Trophoblast cell (in vitro differentiated cells and primary cell): ENCODE measurements around the gene SGCD.

Source experiments
- DNase-seq, 2 donors: peaks; one replicate each; pipeline ENCODE4 v3.0.0-alpha.2; 2016
- H2AFZ ChIP-seq: 2 replicates; pipeline ENCODE4 v1.6.1; 2013; ENCODE audit warnings: low read length, moderate library complexity, mild to moderate bottlenecking; ENCODE audit not compliant: insufficient read depth, poor library complexity
- H2AK5ac ChIP-seq: 2 replicates; pipeline ENCODE4 v1.6.1; 2013; ENCODE audit warnings: mild to moderate bottlenecking, low read length
- H2BK120ac ChIP-seq: 2 replicates; pipeline ENCODE4 v1.6.1; 2013; ENCODE audit warnings: low read length, mild to moderate bottlenecking, moderate library complexity; ENCODE audit not compliant: insufficient read depth, poor library complexity
- H2BK12ac ChIP-seq: 2 replicates; pipeline ENCODE4 v1.6.1; 2013; ENCODE audit warnings: mild to moderate bottlenecking, low read length, moderate library complexity
- H2BK5ac ChIP-seq: 2 replicates; pipeline ENCODE4 v1.6.1; 2013; ENCODE audit warnings: low read length, low read depth, moderate library complexity, mild to moderate bottlenecking; ENCODE audit not compliant: poor library complexity
- H3K14ac ChIP-seq: 2 replicates; pipeline ENCODE4 v1.6.1; 2013; ENCODE audit warnings: mild to moderate bottlenecking, low read length
- H3K18ac ChIP-seq: 2 replicates; pipeline ENCODE4 v1.6.1; 2013; ENCODE audit warnings: mild to moderate bottlenecking, low read length
- H3K23ac ChIP-seq: 2 replicates; pipeline ENCODE4 v1.6.1; 2013; ENCODE audit warnings: low read length
- H3K27ac ChIP-seq: 2 replicates; pipeline ENCODE4 v1.5.1; 2013; ENCODE audit warnings: low read depth, mild to moderate bottlenecking, inconsistent platforms, low read length, moderate library complexity
- H3K27me3 ChIP-seq: 2 replicates; pipeline ENCODE4 v1.6.1; 2013; ENCODE audit warnings: inconsistent platforms, mild to moderate bottlenecking, low read length, moderate library complexity; ENCODE audit not compliant: insufficient read depth
- H3K36me3 ChIP-seq, 2 experiments: 1 replicate in 1 of 2; 2 replicates in 1 of 2; pipeline ENCODE4 v1.6.1; 2013; ENCODE audit warnings: low read length in 2 of 2, mild to moderate bottlenecking in 2 of 2, moderate library complexity in 1 of 2; ENCODE audit not compliant: insufficient read depth in 2 of 2, control insufficient read depth in 1 of 2
- H3K4ac ChIP-seq: 2 replicates; pipeline ENCODE4 v1.6.1; 2013; ENCODE audit warnings: low read depth, mild to moderate bottlenecking, low read length, moderate library complexity
- H3K4me1 ChIP-seq, 2 experiments: 1 replicate in 1 of 2; 2 replicates in 1 of 2; pipeline ENCODE4 v1.6.1; 2013; ENCODE audit warnings: low read length in 2 of 2, mild to moderate bottlenecking in 2 of 2, moderate library complexity in 1 of 2; ENCODE audit not compliant: insufficient read depth in 2 of 2, control insufficient read depth in 1 of 2
- H3K4me2 ChIP-seq: 2 replicates; pipeline ENCODE4 v1.6.1; 2013; ENCODE audit warnings: inconsistent platforms, mild to moderate bottlenecking, low read length, moderate library complexity
- H3K4me3 ChIP-seq: 2 replicates; pipeline ENCODE4 v1.5.1; 2013; ENCODE audit warnings: mild to moderate bottlenecking, low read depth, low read length, inconsistent platforms
- H3K79me1 ChIP-seq: one replicate; pipeline ENCODE4 v1.6.1; 2013; ENCODE audit warnings: low read length
- H3K79me2 ChIP-seq: 2 replicates; pipeline ENCODE4 v1.6.1; 2013; ENCODE audit warnings: low read length, mild to moderate bottlenecking; ENCODE audit not compliant: control insufficient read depth, insufficient read depth, poor library complexity
- H3K9ac ChIP-seq: 2 replicates; pipeline ENCODE4 v1.6.1; 2013; ENCODE audit warnings: mild to moderate bottlenecking, low read length
- H3K9me3 ChIP-seq: 2 replicates; pipeline ENCODE4 v1.6.1; 2013; ENCODE audit warnings: low read depth, mild to moderate bottlenecking, control low read depth, inconsistent platforms, low read length; ENCODE audit not compliant: insufficient read depth
- H4K12ac ChIP-seq: 2 replicates; pipeline ENCODE4 v1.6.1; 2013; ENCODE audit warnings: low read depth, mild to moderate bottlenecking, low read length, moderate library complexity
- H4K8ac ChIP-seq: 2 replicates; pipeline ENCODE4 v1.6.1; 2013; ENCODE audit warnings: low read depth, mild to moderate bottlenecking, low read length, moderate library complexity
- H4K91ac ChIP-seq: one replicate; pipeline ENCODE4 v1.6.1; 2013; ENCODE audit warnings: low read depth, mild to moderate bottlenecking, low read length, moderate library complexity
- WGBS: extraction: QIAGEN DNeasy Blood & Tissue Kit; methylation state at CpG from one replicate; pipeline ENCODE4 v1.1.7; 2013; ENCODE audit warnings: missing lambda C conversion rate; ENCODE audit not compliant: insufficient read length, insufficient coverage; ENCODE audit errors: extremely low coverage; 5-methylcytosine and 5-hydroxymethylcytosine counted together

Gene SGCD

DNA sequence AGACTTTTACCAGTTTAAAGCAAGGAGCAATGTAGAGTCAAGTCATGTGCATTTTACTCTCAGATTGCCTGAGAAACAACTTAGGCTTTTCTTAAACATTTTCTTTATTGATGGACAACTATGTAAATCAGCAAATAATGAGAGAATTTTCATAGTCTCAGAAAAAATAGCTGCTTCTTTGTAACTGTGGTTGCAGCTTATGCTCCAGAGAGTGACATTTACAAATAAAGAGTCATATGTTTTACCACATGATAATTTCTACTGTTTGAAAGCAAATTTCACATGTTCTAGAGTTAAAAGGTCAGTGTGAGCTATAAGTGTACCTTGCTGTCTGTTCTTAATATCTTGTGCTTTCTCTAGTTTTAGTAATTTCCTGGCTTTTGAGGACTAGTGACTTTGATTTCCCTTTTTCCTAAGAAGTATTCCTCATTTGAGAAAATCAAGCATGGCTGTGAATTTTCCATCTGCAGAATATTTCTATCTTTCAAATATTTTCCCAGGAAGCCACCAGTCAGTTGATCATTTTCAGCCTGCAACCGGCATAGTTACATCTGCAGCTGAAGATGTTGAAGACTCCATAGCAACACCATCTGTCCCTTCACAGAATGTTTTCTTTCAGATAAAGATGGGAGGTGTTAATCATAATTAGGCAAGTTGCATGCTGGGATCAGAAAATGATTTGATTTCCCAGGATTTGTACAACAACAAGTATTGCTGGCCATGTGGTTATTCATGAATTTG lies 229.9 kb downstream of the SGCD start:
- H3K9me3 ChIP-seq = no peaks in the 10 kb centered on the region
- no peak overlapping the region for H2BK120ac ChIP-seq
- no peaks in the 10 kb centered on the region for H3K27me3 ChIP-seq
- no peak overlapping the region for H3K4me2 ChIP-seq
- no peak overlapping the region for H3K4me3 ChIP-seq
- H3K9ac ChIP-seq = no peak overlapping the region
- no peaks in the 10 kb centered on the region for H3K36me3 ChIP-seq
- H3K79me1 ChIP-seq = no peaks in the 10 kb centered on the region
- no peak overlapping the region for H4K91ac ChIP-seq
- no peak overlapping the region for H3K4ac ChIP-seq
- no peak overlapping the region for H4K12ac ChIP-seq
- no peak overlapping the region for H2AK5ac ChIP-seq
- no peak for DNase-seq
- no peaks in the 10 kb centered on the region for H3K79me2 ChIP-seq
- H3K18ac ChIP-seq = no peak overlapping the region
- no CpG with 5 or more reads among the region's 1 CpG for WGBS
- H2BK12ac ChIP-seq = no peak overlapping the region
- no peak overlapping the region for H3K14ac ChIP-seq
- H3K23ac ChIP-seq = no peak overlapping the region
- H2AFZ ChIP-seq = no peak overlapping the region
- H2BK5ac ChIP-seq = no peak overlapping the region
- no peak overlapping the region for H4K8ac ChIP-seq
- no peak overlapping the region for H3K27ac ChIP-seq
- no peaks in the 10 kb centered on the region for H3K4me1 ChIP-seq

DNA sequence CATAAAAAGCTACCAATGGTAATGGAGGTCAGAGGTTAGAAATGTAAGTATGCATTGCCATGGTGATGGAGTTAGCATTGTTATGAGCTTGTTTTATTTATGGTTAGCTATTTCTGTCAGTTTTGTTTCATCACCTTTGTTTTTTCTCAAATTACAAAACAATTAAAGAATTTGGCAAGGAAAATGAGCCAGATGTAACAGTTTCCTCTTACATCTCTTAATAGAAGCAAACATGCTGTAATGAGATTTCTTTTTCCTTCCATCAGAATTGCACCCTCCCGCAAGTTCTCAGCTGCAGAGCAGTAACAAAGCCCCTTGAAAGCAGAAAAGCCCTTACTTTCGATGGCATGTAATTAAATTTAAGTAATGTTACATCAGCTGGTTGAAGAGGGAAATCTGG lies 233.0 kb downstream of the SGCD start:
- Histone ChIP-seq H3K79me1 (no peaks in the 10 kb centered on the region), H4K91ac (no peak overlapping the region), H4K12ac (no peak overlapping the region), H2BK12ac (no peak overlapping the region), H3K4ac (no peak overlapping the region), H3K79me2 (no peaks in the 10 kb centered on the region), H2BK120ac (no peak overlapping the region), H3K36me3 (no peaks in the 10 kb centered on the region), H3K14ac (no peak overlapping the region), H3K9me3 (no peaks in the 10 kb centered on the region), H3K18ac (no peak overlapping the region), H2AK5ac (no peak overlapping the region), H3K23ac (no peak overlapping the region), H2BK5ac (no peak overlapping the region), H3K4me1 (no peaks in the 10 kb centered on the region), H3K27ac (no peak overlapping the region), H3K27me3 (no peaks in the 10 kb centered on the region), H4K8ac (no peak overlapping the region), H3K4me3 (no peak overlapping the region), H3K4me2 (no peak overlapping the region), H2AFZ (no peak overlapping the region), H3K9ac (no peak overlapping the region)
- whole genome bisulfite sequencing = no CpG with 5 or more reads among the region's 2 CpGs
- DNase-seq = no peak

DNA sequence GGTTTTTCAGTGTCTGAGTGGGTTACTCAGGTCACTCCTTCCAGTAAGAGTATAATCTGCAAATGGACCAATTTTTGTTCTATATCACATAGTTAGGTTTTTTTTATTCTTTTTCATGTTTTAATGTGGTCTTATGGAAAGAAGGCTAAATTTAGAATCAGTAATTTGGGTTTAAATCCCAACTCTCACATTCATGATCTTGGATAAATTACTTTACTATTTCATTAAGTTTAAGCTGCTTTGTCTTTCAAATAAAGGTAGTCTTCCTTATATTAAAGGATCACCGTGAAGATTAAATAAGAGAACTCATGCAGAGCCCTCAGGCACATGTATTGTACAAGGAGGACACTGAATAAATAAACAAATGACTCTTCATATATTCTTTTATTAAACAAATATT lies 234.7 kb downstream of the SGCD start:
- Histone ChIP-seq H3K9ac (no peak overlapping the region), H3K23ac (no peak overlapping the region), H3K79me1 (no peaks in the 10 kb centered on the region), H2BK12ac (no peak overlapping the region), H2AK5ac (no peak overlapping the region), H3K27me3 (no peaks in the 10 kb centered on the region), H2BK120ac (no peak overlapping the region), H3K9me3 (no peaks in the 10 kb centered on the region), H3K4ac (no peak overlapping the region), H3K79me2 (no peaks in the 10 kb centered on the region), H3K36me3 (no peaks in the 10 kb centered on the region), H3K18ac (no peak overlapping the region), H3K4me2 (no peak overlapping the region), H3K27ac (no peak overlapping the region), H3K4me3 (no peak overlapping the region), H4K12ac (no peak overlapping the region), H2BK5ac (no peak overlapping the region), H3K14ac (no peak overlapping the region), H3K4me1 (no peaks in the 10 kb centered on the region), H2AFZ (no peak overlapping the region), H4K8ac (no peak overlapping the region), H4K91ac (no peak overlapping the region)
- no CpG with 5 or more reads among the region's 1 CpG for WGBS
- DNase-seq = no peak

DNA sequence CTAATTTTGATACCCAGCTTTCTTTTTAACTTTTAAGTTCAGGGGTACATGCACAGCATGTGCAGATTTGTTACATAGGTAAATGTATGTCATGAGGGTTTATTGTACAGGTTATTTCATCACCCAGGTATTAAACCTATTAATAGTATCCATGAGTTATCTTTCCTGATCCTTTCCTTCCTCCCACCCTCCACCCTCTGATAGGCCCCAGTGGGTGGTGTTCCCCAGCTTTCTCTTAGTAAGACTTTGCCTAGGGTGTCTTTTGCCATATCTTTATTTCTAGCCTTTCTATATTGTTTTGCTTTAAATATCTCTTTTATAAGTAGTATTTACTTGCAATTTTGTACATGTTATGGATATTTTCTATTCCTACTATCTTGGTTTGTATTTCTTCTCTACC lies 243.7 kb downstream of the SGCD start:
- no peak overlapping the region for H3K18ac ChIP-seq
- H3K23ac ChIP-seq = no peak overlapping the region
- H2BK5ac ChIP-seq = no peak overlapping the region
- H4K91ac ChIP-seq = no peak overlapping the region
- H3K9ac ChIP-seq = no peak overlapping the region
- no peaks in the 10 kb centered on the region for H3K27me3 ChIP-seq
- no peak overlapping the region for H4K8ac ChIP-seq
- H3K36me3 ChIP-seq = no peaks in the 10 kb centered on the region
- H3K79me2 ChIP-seq = no peaks in the 10 kb centered on the region
- H2AK5ac ChIP-seq = no peak overlapping the region
- no peak overlapping the region for H3K27ac ChIP-seq
- H3K79me1 ChIP-seq = no peaks in the 10 kb centered on the region
- no peak overlapping the region for H3K14ac ChIP-seq
- no peak overlapping the region for H3K4me2 ChIP-seq
- H3K4me1 ChIP-seq = peaks cover 0 to 3% of the 10 kb centered on the region in 2 experiments
- no peak overlapping the region for H4K12ac ChIP-seq
- no peak overlapping the region for H3K4me3 ChIP-seq
- no peaks in the 10 kb centered on the region for H3K9me3 ChIP-seq
- no peak overlapping the region for H3K4ac ChIP-seq
- no peak for DNase-seq
- no peak overlapping the region for H2BK120ac ChIP-seq
- H2AFZ ChIP-seq = no peak overlapping the region
- H2BK12ac ChIP-seq = no peak overlapping the region
